Immature natural killer cell (primary cell): ENCODE results near the gene TAC3. TPM values are rescaled to one million over a fixed set of nuclear protein-coding genes. Genes with fewer than 3 reads are reported as not detected.
A peak's percentile ranks its signal among the peaks of the same experiment; 100 is the strongest.

ENCODE experiments used
- DNase-seq, 3 donors: peaks; one replicate each; pipeline ENCODE4 v3.0.0; 2022; ENCODE audit warnings: mixed read lengths in 1 of 3
- H3K27ac Mint-ChIP-seq, 6 donors: one replicate each; pipeline ENCODE4 v1.8.0; 2020; ENCODE audit warnings: mixed read lengths in 6 of 6, mild to moderate bottlenecking in 5 of 6, inconsistent platforms in 4 of 6, moderate library complexity in 3 of 6
- H3K27me3 Mint-ChIP-seq, 3 donors: one replicate each; pipeline ENCODE4 v1.8.0; 2020 to 2021; ENCODE audit warnings: low read depth in 3 of 3, mild to moderate bottlenecking in 3 of 3, mixed read lengths in 3 of 3, moderate library complexity in 3 of 3, inconsistent platforms in 1 of 3
- H3K36me3 Mint-ChIP-seq, 3 donors: one replicate each; pipeline ENCODE4 v1.8.0; 2020; ENCODE audit warnings: mixed read lengths in 3 of 3, inconsistent platforms in 2 of 3, mild to moderate bottlenecking in 2 of 3
- H3K4me1 Mint-ChIP-seq, 2 donors: one replicate each; pipeline ENCODE4 v1.8.0; 2020; ENCODE audit warnings: inconsistent platforms in 2 of 2, mild to moderate bottlenecking in 2 of 2, mixed read lengths in 2 of 2, moderate library complexity in 1 of 2
- H3K4me3 Mint-ChIP-seq, 5 donors: one replicate each; pipeline ENCODE4 v1.8.0; 2020; ENCODE audit warnings: mild to moderate bottlenecking in 5 of 5, mixed read lengths in 5 of 5, inconsistent platforms in 3 of 5, moderate library complexity in 3 of 5
- H3K9me3 Mint-ChIP-seq, 6 donors: one replicate each; pipeline ENCODE4 v1.8.0; 2020; ENCODE audit warnings: mild to moderate bottlenecking in 6 of 6, mixed read lengths in 6 of 6, inconsistent platforms in 4 of 6, moderate library complexity in 3 of 6
- polyA plus RNA-seq, 3 donors: library from polyadenylated mRNA; unstranded; fragments of 300-500 nt; fragmentation: Illumina TruSeq; gene quantifications; one replicate each; pipeline ENCODE4 v1.2.3, GENCODE V29; 2021

TAC3 gene
- polyA plus RNA-seq, 3 donors from 2014 or later, result not detected

GRCh38 chr12:57046947-57047890, 30.9 kb upstream of the TAC3 start:
- peaks cover 0 to 3% (median 0%) of the 10 kb centered on the region in 3 donors for H3K36me3 Mint-ChIP-seq
- H3K4me1 Mint-ChIP-seq, result peaks cover 25 to 42% of the 10 kb centered on the region in 2 donors
- no peaks in the 10 kb centered on the region for H3K9me3 Mint-ChIP-seq
- peak overlapping the region; percentile 31 to 70 (median 59) for H3K4me3 Mint-ChIP-seq
- peaks cover 6 to 16% (median 9%) of the 10 kb centered on the region in 3 donors for H3K27me3 Mint-ChIP-seq
- peak overlapping the region; percentile 1 to 65 (median 26) for H3K27ac Mint-ChIP-seq
- peak; percentile 55 to 65 (median 56) for DNase-seq

- Mint-ChIP-seq H3K4me1 (peaks cover 25 to 40% of the 10 kb centered on the region in 2 donors), H3K27me3 (peaks cover 6 to 21% (median 9%) of the 10 kb centered on the region in 3 donors), H3K27ac (peak overlapping the region in 1 of 6 donors; percentile 47), H3K36me3 (peaks cover 0 to 3% (median 0%) of the 10 kb centered on the region in 3 donors), H3K9me3 (no peaks in the 10 kb centered on the region), H3K4me3 (peak overlapping the region in 1 of 5 donors; percentile 70)
- DNase-seq, result no peak
These were observed 29.9 kb upstream of the TAC3 start for GRCh38 chr12:57046086-57046791.

GRCh38 chr12:57044889-57045288, 28.6 kb upstream of the TAC3 start:
- Mint-ChIP-seq H3K9me3 (no peaks in the 10 kb centered on the region), H3K36me3 (peaks cover 0 to 3% (median 0%) of the 10 kb centered on the region in 3 donors), H3K4me1 (peaks cover 21 to 32% of the 10 kb centered on the region in 2 donors), H3K27ac (no peak overlapping the region), H3K4me3 (no peak overlapping the region), H3K27me3 (peaks cover 6 to 18% (median 9%) of the 10 kb centered on the region in 3 donors)
- DNase-seq, result no peak

GRCh38 chr12:57044468-57044867, 28.1 kb upstream of the TAC3 start:
- Mint-ChIP-seq H3K36me3 (peaks cover 0 to 3% (median 0%) of the 10 kb centered on the region in 3 donors), H3K27ac (no peak overlapping the region), H3K4me1 (peaks cover 21 to 32% of the 10 kb centered on the region in 2 donors), H3K4me3 (no peak overlapping the region), H3K9me3 (no peaks in the 10 kb centered on the region), H3K27me3 (peaks cover 6 to 18% (median 9%) of the 10 kb centered on the region in 3 donors)
- no peak for DNase-seq

GRCh38 chr12:57042695-57043094, 26.4 kb upstream of the TAC3 start:
- H3K36me3 Mint-ChIP-seq, result peaks cover 0 to 3% (median 0%) of the 10 kb centered on the region in 3 donors
- peaks cover 7 to 17% (median 10%) of the 10 kb centered on the region in 3 donors for H3K27me3 Mint-ChIP-seq
- no peaks in the 10 kb centered on the region for H3K9me3 Mint-ChIP-seq
- H3K4me1 Mint-ChIP-seq, result peaks cover 15 to 20% of the 10 kb centered on the region in 2 donors
- H3K4me3 Mint-ChIP-seq, result no peak overlapping the region
- DNase-seq, result no peak
- H3K27ac Mint-ChIP-seq, result no peak overlapping the region

GRCh38 chr12:57040750-57041149, 24.4 kb upstream of the TAC3 start:
- no peaks in the 10 kb centered on the region for H3K36me3 Mint-ChIP-seq
- no peak for DNase-seq
- H3K9me3 Mint-ChIP-seq, result no peaks in the 10 kb centered on the region
- no peak overlapping the region for H3K27ac Mint-ChIP-seq
- H3K27me3 Mint-ChIP-seq, result peaks cover 3 to 9% (median 4%) of the 10 kb centered on the region in 3 donors
- peaks cover 0 to under 1% of the 10 kb centered on the region in 2 donors for H3K4me1 Mint-ChIP-seq
- no peak overlapping the region for H3K4me3 Mint-ChIP-seq

GRCh38 chr12:57040211-57040610, 23.9 kb upstream of the TAC3 start:
- Mint-ChIP-seq H3K4me1 (no peaks in the 10 kb centered on the region), H3K4me3 (no peak overlapping the region), H3K27ac (no peak overlapping the region), H3K9me3 (no peaks in the 10 kb centered on the region), H3K36me3 (no peaks in the 10 kb centered on the region), H3K27me3 (peaks cover 3 to 9% (median 4%) of the 10 kb centered on the region in 3 donors)
- DNase-seq, result no peak

GRCh38 chr12:57039016-57039798, 22.9 kb upstream of the TAC3 start:
- Mint-ChIP-seq H3K36me3 (no peaks in the 10 kb centered on the region), H3K27ac (no peak overlapping the region), H3K9me3 (no peaks in the 10 kb centered on the region), H3K4me1 (no peaks in the 10 kb centered on the region), H3K27me3 (peaks cover 0 to 9% (median 6%) of the 10 kb centered on the region in 3 donors), H3K4me3 (no peak overlapping the region)
- DNase-seq, result no peak

- peaks cover 0 to 7% (median 4%) of the 10 kb centered on the region in 3 donors for H3K27me3 Mint-ChIP-seq
- no peaks in the 10 kb centered on the region for H3K36me3 Mint-ChIP-seq
- H3K27ac Mint-ChIP-seq, result no peak overlapping the region
- H3K4me3 Mint-ChIP-seq, result no peak overlapping the region
- H3K4me1 Mint-ChIP-seq, result no peaks in the 10 kb centered on the region
- no peaks in the 10 kb centered on the region for H3K9me3 Mint-ChIP-seq
- no peak for DNase-seq
These were observed 20.9 kb upstream of the TAC3 start for GRCh38 chr12:57037264-57037663.

- H3K27ac Mint-ChIP-seq, result no peak overlapping the region
- H3K4me3 Mint-ChIP-seq, result no peak overlapping the region
- no peaks in the 10 kb centered on the region for H3K36me3 Mint-ChIP-seq
- no peaks in the 10 kb centered on the region for H3K9me3 Mint-ChIP-seq
- no peak for DNase-seq
- peaks cover 4 to 8% of the 10 kb centered on the region in 2 donors for H3K4me1 Mint-ChIP-seq
- peaks cover 0 to 7% (median 4%) of the 10 kb centered on the region in 3 donors for H3K27me3 Mint-ChIP-seq
These were observed 17.1 kb upstream of the TAC3 start for GRCh38 chr12:57033431-57033830.

- Mint-ChIP-seq H3K4me3 (no peak overlapping the region), H3K27me3 (peaks cover 0 to 8% (median 4%) of the 10 kb centered on the region in 3 donors), H3K36me3 (no peaks in the 10 kb centered on the region), H3K9me3 (no peaks in the 10 kb centered on the region), H3K4me1 (peaks cover 8 to 10% of the 10 kb centered on the region in 2 donors), H3K27ac (no peak overlapping the region)
- no peak for DNase-seq
These were observed 15.5 kb upstream of the TAC3 start for GRCh38 chr12:57031789-57032188.

- no peak for DNase-seq
- H3K27me3 Mint-ChIP-seq, result peaks cover 0 to 8% (median 5%) of the 10 kb centered on the region in 3 donors
- no peak overlapping the region for H3K4me3 Mint-ChIP-seq
- H3K9me3 Mint-ChIP-seq, result no peaks in the 10 kb centered on the region
- peaks cover 8 to 12% of the 10 kb centered on the region in 2 donors for H3K4me1 Mint-ChIP-seq
- no peaks in the 10 kb centered on the region for H3K36me3 Mint-ChIP-seq
- H3K27ac Mint-ChIP-seq, result no peak overlapping the region
These were observed 14.9 kb upstream of the TAC3 start for GRCh38 chr12:57031138-57031725.

GRCh38 chr12:57029457-57029856, 13.1 kb upstream of the TAC3 start:
- Mint-ChIP-seq H3K36me3 (no peaks in the 10 kb centered on the region), H3K27me3 (peaks cover 0 to 8% (median 5%) of the 10 kb centered on the region in 3 donors), H3K4me3 (no peak overlapping the region)

More at GRCh38 chr12:57029457-57029856, 13.1 kb upstream of the TAC3 start:
- DNase-seq, result no peak
- H3K4me1 Mint-ChIP-seq, result peaks cover 8 to 12% of the 10 kb centered on the region in 2 donors
- H3K27ac Mint-ChIP-seq, result no peak overlapping the region
- H3K9me3 Mint-ChIP-seq, result no peaks in the 10 kb centered on the region
